ENCODE data around the gene GPR137. TPM values are rescaled to one million over a fixed set of nuclear protein-coding genes. Genes with fewer than 3 reads are reported as not detected.

The GPR137 gene
- total RNA-seq, 1 experiment from 2014 or later, result 16.1 TPM

DNA sequence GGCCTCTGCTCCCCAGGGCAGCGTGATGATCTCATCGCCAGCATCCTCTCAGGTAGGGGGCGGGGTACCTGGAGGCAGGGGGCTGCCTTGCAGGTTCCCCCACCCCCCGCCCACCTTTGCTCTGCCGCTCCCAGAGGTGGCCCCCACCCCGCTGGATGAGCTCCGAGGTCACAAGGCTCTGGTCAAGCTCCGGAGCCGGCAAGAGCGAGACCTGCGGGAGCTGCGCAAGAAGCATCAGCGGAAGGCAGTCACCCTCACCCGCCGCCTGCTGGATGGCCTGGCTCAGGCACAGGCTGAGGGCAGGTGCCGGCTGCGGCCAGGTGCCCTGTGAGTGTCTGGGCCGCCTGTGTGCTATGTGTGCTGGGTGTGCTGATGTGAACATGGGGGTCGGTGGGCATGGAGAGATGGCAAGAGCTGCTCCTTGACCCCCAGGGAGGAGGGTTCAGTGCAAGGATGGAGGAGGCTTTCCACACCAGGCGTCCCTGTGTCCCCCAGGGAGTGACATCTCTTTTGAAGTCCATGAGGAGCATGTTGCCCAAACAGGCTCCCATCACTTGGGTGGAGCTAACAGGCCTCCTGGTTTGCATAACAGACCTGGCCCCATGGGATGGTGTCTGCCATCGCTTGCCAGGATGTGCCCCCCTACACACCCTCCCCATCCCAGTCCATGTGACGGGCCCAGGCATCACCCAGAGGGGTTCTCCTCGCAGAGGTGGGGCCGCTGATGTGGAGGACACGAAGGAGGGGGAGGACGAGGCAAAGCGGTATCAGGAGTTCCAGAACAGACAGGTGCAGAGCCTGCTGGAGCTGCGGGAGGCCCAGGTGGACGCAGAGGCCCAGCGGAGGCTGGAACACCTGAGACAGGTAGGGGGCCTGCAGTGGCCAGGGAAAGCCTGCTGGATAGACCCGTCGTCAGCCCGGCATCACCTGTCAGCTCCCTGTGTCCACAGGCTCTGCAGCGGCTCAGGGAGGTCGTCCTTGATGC is 20.2 kb upstream of the GPR137 start:
- no peaks in the 10 kb centered on the region for H3K27me3 ChIP-seq
- H3K4me1 ChIP-seq, result no peaks in the 10 kb centered on the region; the same call in 1 of the 2 replicates
- peaks cover 16% of the 10 kb centered on the region for H3K36me3 ChIP-seq
- DNase-seq, result no peak
- no peak overlapping the region for H3K4me3 ChIP-seq
- no peaks in the 10 kb centered on the region for H3K9me3 ChIP-seq (replicated peaks)
- H3K27ac ChIP-seq, result no peak overlapping the region

GRCh38 chr11:64266339-64266738 is 19.3 kb upstream of the GPR137 start:
- Histone ChIP-seq H3K27ac (no peak overlapping the region), H3K36me3 (peaks cover 14% of the 10 kb centered on the region)

GRCh38 chr11:64267207-64267945 is 18.3 kb upstream of the GPR137 start:
- Histone ChIP-seq H3K4me3 (no peak overlapping the region), H3K27me3 (no peaks in the 10 kb centered on the region), H3K9me3 (replicated peaks) (no peaks in the 10 kb centered on the region), H3K36me3 (peaks cover 13% of the 10 kb centered on the region; the same call in 1 of the 2 replicates), H3K4me1 (no peaks in the 10 kb centered on the region; the same call in 1 of the 2 replicates), H3K27ac (no peak overlapping the region)
- no peak for DNase-seq

More at GRCh38 chr11:64266339-64266738, 19.3 kb upstream of the GPR137 start:
- H3K4me3 ChIP-seq, result no peak overlapping the region
- DNase-seq, result no peak
- H3K9me3 ChIP-seq (replicated peaks), result no peaks in the 10 kb centered on the region
- no peaks in the 10 kb centered on the region for H3K27me3 ChIP-seq
- no peaks in the 10 kb centered on the region; the same call in 1 of the 2 replicates for H3K4me1 ChIP-seq

- H3K4me1 ChIP-seq, result no peaks in the 10 kb centered on the region; the same call in 1 of the 2 replicates
- H3K36me3 ChIP-seq, result peaks cover 13% of the 10 kb centered on the region; the same call in 1 of the 2 replicates
- H3K27ac ChIP-seq, result no peak overlapping the region
- peak overlapping the region; percentile 70 for H3K4me3 ChIP-seq
- no peaks in the 10 kb centered on the region for H3K9me3 ChIP-seq (replicated peaks)
- DNase-seq, result peak in 1 of 2 experiments; percentile 42
- no peaks in the 10 kb centered on the region for H3K27me3 ChIP-seq
Observed at GRCh38 chr11:64268025-64268892, 17.4 kb upstream of the GPR137 start.

DNA sequence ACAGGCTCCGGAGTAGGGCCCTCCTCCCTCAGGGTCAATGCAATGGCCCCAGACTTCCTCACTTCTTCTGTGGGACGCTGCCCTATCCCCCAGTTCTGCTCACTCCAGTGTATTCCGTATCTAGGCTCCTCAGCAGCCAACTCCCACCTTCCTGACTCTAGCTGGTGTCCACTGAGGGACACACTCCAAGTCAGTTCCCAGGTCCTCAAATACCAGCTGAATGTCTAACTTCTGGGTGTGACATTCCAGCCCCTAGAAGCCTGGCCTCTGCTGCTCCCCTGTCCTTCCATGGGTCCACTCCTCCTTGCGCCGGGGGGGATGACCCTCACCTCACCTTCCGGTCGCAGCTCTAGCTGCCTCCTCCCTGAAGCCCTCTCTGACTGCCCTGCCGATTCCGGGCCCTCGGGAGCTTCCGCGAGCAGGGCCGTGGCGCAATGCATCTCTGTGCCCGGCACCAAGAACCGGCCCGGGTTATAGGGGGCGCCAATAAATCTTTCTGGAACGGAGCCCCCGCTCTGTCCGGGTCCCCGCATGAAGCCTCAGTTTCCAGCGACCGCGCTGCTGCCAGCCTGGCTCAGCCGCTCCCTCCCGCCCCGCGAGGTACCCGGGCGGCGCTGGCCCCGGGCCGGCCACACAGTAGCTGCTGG is 16.6 kb upstream of the GPR137 start:
- Histone ChIP-seq H3K4me1 (no peaks in the 10 kb centered on the region; the same call in 1 of the 2 replicates), H3K4me3 (peak overlapping the region; percentile 70), H3K9me3 (replicated peaks) (no peaks in the 10 kb centered on the region), H3K27me3 (no peaks in the 10 kb centered on the region), H3K27ac (peak overlapping the region; percentile 84), H3K36me3 (peaks cover 13% of the 10 kb centered on the region; the same call in 1 of the 2 replicates)
- peak; percentile 38 to 46 for DNase-seq

- Histone ChIP-seq H3K9me3 (replicated peaks) (no peaks in the 10 kb centered on the region), H3K27ac (peak overlapping the region; percentile 84), H3K4me1 (no peaks in the 10 kb centered on the region; the same call in 1 of the 2 replicates), H3K27me3 (no peaks in the 10 kb centered on the region), H3K36me3 (peaks cover 10% of the 10 kb centered on the region; the same call in 1 of the 2 replicates), H3K4me3 (peak overlapping the region; percentile 70)
- DNase-seq, result peak; percentile 98 to 99
Observed at GRCh38 chr11:64269540-64270220, 16.0 kb upstream of the GPR137 start.

GRCh38 chr11:64275031-64275800 is 10.4 kb upstream of the GPR137 start:
- no peak for DNase-seq
- H3K4me1 ChIP-seq, result no peaks in the 10 kb centered on the region
- no peak overlapping the region for H3K4me3 ChIP-seq
- H3K36me3 ChIP-seq, result peaks cover 2% of the 10 kb centered on the region; the same call in 1 of the 2 replicates
- H3K9me3 ChIP-seq (replicated peaks), result no peaks in the 10 kb centered on the region
- no peak overlapping the region for H3K27ac ChIP-seq
- H3K27me3 ChIP-seq, result no peaks in the 10 kb centered on the region

- no peaks in the 10 kb centered on the region for H3K27me3 ChIP-seq
- DNase-seq, result no peak
- H3K4me3 ChIP-seq, result no peak overlapping the region
- peaks cover 2% of the 10 kb centered on the region; the same call in 1 of the 2 replicates for H3K36me3 ChIP-seq
- no peak overlapping the region for H3K27ac ChIP-seq
- H3K9me3 ChIP-seq (replicated peaks), result no peaks in the 10 kb centered on the region
- no peaks in the 10 kb centered on the region for H3K4me1 ChIP-seq
Observed at GRCh38 chr11:64275841-64276240, 9.8 kb upstream of the GPR137 start.

DNA sequence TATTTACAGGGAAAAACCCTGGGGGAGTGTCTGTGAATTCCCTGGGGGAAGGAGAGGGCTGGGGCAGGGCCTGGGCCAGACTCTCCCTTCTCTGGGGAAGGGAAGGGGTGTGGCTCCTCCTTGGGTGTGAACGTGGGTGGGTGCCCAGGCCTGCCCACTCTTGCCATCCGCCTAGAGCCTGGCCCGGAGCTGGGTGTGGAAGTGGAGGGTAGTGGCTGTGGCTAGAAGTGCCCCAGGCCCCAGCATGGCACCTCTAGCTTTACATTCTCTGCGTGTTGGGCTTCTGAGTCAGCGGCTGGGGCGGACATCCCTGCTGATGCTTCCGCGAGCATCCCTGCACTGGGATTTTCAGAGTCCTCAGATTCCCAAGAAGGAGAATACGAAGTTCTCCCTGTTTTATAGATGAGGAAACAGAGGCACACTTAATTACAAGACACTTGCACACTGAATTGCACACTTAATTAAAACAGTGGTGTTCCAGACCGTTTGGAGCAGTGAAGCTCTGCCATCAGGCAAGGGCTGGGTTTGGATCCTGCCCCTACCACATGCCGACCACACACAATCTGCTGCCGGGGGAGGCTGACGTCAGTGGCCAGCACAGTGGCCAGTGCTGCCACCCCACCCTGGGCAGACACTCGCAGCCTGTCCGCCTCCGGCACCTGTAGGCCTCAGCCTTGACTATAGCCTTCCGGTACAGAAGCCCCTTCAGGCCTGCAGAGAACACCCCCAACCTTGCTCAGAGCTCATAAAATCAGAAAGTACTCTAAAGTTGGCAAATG is 8.8 kb upstream of the GPR137 start:
- H3K4me3 ChIP-seq, result no peak overlapping the region
- no peak for DNase-seq
- H3K36me3 ChIP-seq, result peaks cover 2% of the 10 kb centered on the region; the same call in 1 of the 2 replicates
- H3K27ac ChIP-seq, result no peak overlapping the region
- H3K27me3 ChIP-seq, result no peaks in the 10 kb centered on the region
- H3K4me1 ChIP-seq, result no peaks in the 10 kb centered on the region
- H3K9me3 ChIP-seq (replicated peaks), result no peaks in the 10 kb centered on the region

DNA sequence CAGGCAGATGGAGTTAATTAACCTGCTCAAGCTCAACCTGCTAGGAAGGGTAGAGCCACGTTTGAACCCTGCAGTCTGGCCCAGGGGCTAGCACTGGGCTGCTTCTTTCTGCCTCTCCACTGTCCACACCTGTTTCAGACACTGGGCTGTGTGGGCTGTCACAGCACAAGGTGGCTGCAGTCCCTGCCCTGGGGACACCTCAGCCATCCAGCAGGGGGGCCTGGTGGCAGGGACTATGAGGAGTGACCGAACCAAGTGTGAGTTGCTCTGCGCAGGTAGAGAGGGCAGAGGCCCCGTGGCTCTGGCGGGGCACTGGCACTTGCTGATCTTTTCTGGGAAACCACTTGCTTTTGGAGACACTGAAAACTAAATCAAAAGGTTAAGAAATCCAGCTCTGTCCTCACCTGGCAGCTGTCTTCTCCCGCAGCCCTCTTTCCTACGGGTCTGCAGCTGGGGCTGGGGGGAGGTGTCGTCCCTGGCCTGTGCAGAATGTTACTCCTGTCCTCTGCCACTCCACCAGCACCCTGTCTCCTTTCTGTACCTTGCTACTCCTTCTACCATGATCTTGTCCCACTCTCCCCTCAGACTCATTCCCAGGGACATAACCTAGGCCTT is 7.0 kb upstream of the GPR137 start:
- H3K9me3 ChIP-seq (replicated peaks), result no peaks in the 10 kb centered on the region
- no peak overlapping the region for H3K4me3 ChIP-seq
- no peak overlapping the region for H3K27ac ChIP-seq
- peaks cover 2% of the 10 kb centered on the region; the same call in 1 of the 2 replicates for H3K36me3 ChIP-seq
- no peak for DNase-seq
- H3K4me1 ChIP-seq, result no peaks in the 10 kb centered on the region
- no peaks in the 10 kb centered on the region for H3K27me3 ChIP-seq

- Histone ChIP-seq H3K9me3 (replicated peaks) (no peaks in the 10 kb centered on the region), H3K27me3 (no peaks in the 10 kb centered on the region), H3K36me3 (peaks cover 2% of the 10 kb centered on the region; the same call in 1 of the 2 replicates), H3K4me3 (no peak overlapping the region), H3K27ac (no peak overlapping the region), H3K4me1 (no peaks in the 10 kb centered on the region)
- DNase-seq, result no peak
Observed at GRCh38 chr11:64281957-64282770, 3.5 kb upstream of the GPR137 start.
